CD4-positive, alpha-beta T cell (primary cell): ENCODE measurements around the gene PIKFYVE. TPM values are rescaled to one million over a fixed set of nuclear protein-coding genes. Genes with fewer than 3 reads are reported as not detected.

Experiments
- ATAC-seq: fragments of 200-7000 bp; cut with Tn5 transposase; one replicate; pipeline ENCODE4 v1.10.0; 2022; ENCODE audit warnings: mild to moderate bottlenecking; ENCODE audit not compliant: poor library complexity
- CTCF ChIA-PET: fragments of 350-600 bp; sonication (Branson Sonifier 250); formaldehyde crosslinking; loops from one replicate; lab custom pipeline; 2021; ENCODE audit warnings: antibody characterized with exemption, inconsistent platforms; lab: Charles Lee
- POLR2A ChIA-PET: fragments of 350-600 bp; sonication (Branson Sonifier 250); formaldehyde crosslinking; loops from one replicate; lab custom pipeline; 2021; ENCODE audit warnings: antibody characterized with exemption, inconsistent platforms; lab: Charles Lee
- DNase-seq, 14 experiments: peaks; one replicate each; pipeline ENCODE4 v3.0.0-alpha.2; 2013 to 2020; ENCODE audit warnings: mixed read lengths in 2 of 14
- H3K27ac ChIP-seq, 2 donors: one replicate each; pipeline versions ENCODE4 v1.5.1 to v1.7.0; 2013; ENCODE audit warnings: low read length in 2 of 2, low read depth in 1 of 2, mild to moderate bottlenecking in 1 of 2
- H3K27me3 ChIP-seq, 2 experiments: 1 replicate in 1 of 2; 2 replicates in 1 of 2; pipeline versions ENCODE4 v1.6.1 to v1.7.0; 2013; ENCODE audit warnings: low read length in 2 of 2, control low read depth in 1 of 2, mild to moderate bottlenecking in 1 of 2, moderate library complexity in 1 of 2; ENCODE audit not compliant: insufficient read depth in 2 of 2, control insufficient read depth in 1 of 2
- H3K36me3 ChIP-seq: one replicate; pipeline ENCODE4 v1.6.1; 2013; ENCODE audit warnings: low read length, control low read depth; ENCODE audit not compliant: insufficient read depth
- H3K4me1 ChIP-seq: one replicate; pipeline ENCODE4 v1.6.1; 2013; ENCODE audit warnings: low read length, control low read depth; ENCODE audit not compliant: insufficient read depth
- H3K4me3 ChIP-seq: one replicate; pipeline ENCODE4 v1.5.1; 2013; ENCODE audit warnings: mild to moderate bottlenecking, low read length, moderate library complexity
- H3K9me3 ChIP-seq, 2 experiments: 1 replicate in 1 of 2; 2 replicates in 1 of 2; pipeline versions ENCODE4 v1.6.1 to v1.7.0; 2013; ENCODE audit warnings: low read length in 2 of 2, mild to moderate bottlenecking in 2 of 2, control low read depth in 1 of 2, moderate library complexity in 1 of 2; ENCODE audit not compliant: control insufficient read depth in 1 of 2, insufficient read depth in 1 of 2
- H3K27ac Mint-ChIP-seq: one replicate; pipeline ENCODE4 v1.8.0; 2020; ENCODE audit warnings: mixed read lengths
- H3K27me3 Mint-ChIP-seq: one replicate; pipeline ENCODE4 v1.8.0; 2021; ENCODE audit warnings: mixed read lengths
- H3K36me3 Mint-ChIP-seq: one replicate; pipeline ENCODE4 v1.8.0; 2021; ENCODE audit warnings: low read depth, mixed read lengths
- H3K4me1 Mint-ChIP-seq: one replicate; pipeline ENCODE4 v1.8.0; 2021; ENCODE audit warnings: low read depth, mixed read lengths
- H3K4me3 Mint-ChIP-seq: one replicate; pipeline ENCODE4 v1.8.0; 2020; ENCODE audit warnings: mild to moderate bottlenecking, mixed read lengths
- H3K9me3 Mint-ChIP-seq: one replicate; pipeline ENCODE4 v1.8.0; 2020; ENCODE audit warnings: mixed read lengths
- CTCF ChIP-seq: fragments of 200-600 bp; IDR thresholded peaks from one replicate; pipeline ENCODE4 v1.8.0; 2022; ENCODE audit warnings: antibody characterized with exemption, mild to moderate bottlenecking
- intact Hi-C, 2 experiments: fragments of 100-400 bp; cut with DNase I in 1 of 2; cut with micrococcal nuclease in 1 of 2; formaldehyde crosslinking; loops; one replicate each; pipeline versions ENCODE4 v1.15.1 to v1.9.0; 2023 to 2025; cut with DNase I, micrococcal nuclease
- total RNA-seq, 174 experiments: library from RNA in 2 of 174; stranded (reverse) in 2 of 174; gene quantifications; one replicate each; pipeline ENCODE4 v1.2.3 and lab custom pipeline; 2021 to 2026

The PIKFYVE gene
- total RNA-seq, 2 experiments from 2014 or later: 29.3 to 29.9 TPM

GRCh38 chr2:208268156-208268952 lies 2.3 kb downstream of the PIKFYVE start:
- H3K4me1 ChIP-seq: peaks cover 23% of the 10 kb centered on the region
- DNase-seq (no peak), ATAC-seq (no peak)
- H3K4me1 Mint-ChIP-seq: peaks cover 62% of the 10 kb centered on the region
- H3K9me3 Mint-ChIP-seq: no peaks in the 10 kb centered on the region
- no peaks in the 10 kb centered on the region for H3K27me3 Mint-ChIP-seq
- CTCF ChIA-PET: interaction anchor here (8.8 kb wide), 1 partner anchor 15 kb away, joined by 57 read pairs; the partner anchor contains the start of gene IDH1
- intact Hi-C loops: loop anchor here (5.0 to 10.0 kb wide), 4 partner anchors 91 to 1994 kb away; partner anchors contain the start of genes KANSL1L (in 1 of the 2), METTL21A (in 1 of the 2) and ZDBF2 (in 1 of the 2)
- no peak overlapping the region for H3K4me3 ChIP-seq
- TF ChIP-seq CTCF: no peak
- H3K36me3 Mint-ChIP-seq: peaks cover 54% of the 10 kb centered on the region
- POLR2A ChIA-PET: interaction anchor here (1.2 to 4.1 kb wide), 2 partner anchors 14 kb away, joined by 4 to 51 read pairs; partner anchors contain the start of gene IDH1
- no peaks in the 10 kb centered on the region for H3K9me3 ChIP-seq
- peak overlapping the region; percentile 96 for H3K27ac Mint-ChIP-seq
- no peaks in the 10 kb centered on the region for H3K27me3 ChIP-seq
- H3K4me3 Mint-ChIP-seq: peak overlapping the region; percentile 96
- peaks cover 17% of the 10 kb centered on the region for H3K36me3 ChIP-seq
- no peak overlapping the region for H3K27ac ChIP-seq

- ATAC-seq: no peak
- Mint-ChIP-seq H3K4me1 (peaks cover 59% of the 10 kb centered on the region), H3K27ac (peak overlapping the region; percentile 55), H3K36me3 (peaks cover 61% of the 10 kb centered on the region), H3K27me3 (no peaks in the 10 kb centered on the region), H3K9me3 (no peaks in the 10 kb centered on the region), H3K4me3 (peak overlapping the region; percentile 48)
- H3K27me3 ChIP-seq: no peaks in the 10 kb centered on the region
- peaks cover 25% of the 10 kb centered on the region for H3K36me3 ChIP-seq
- H3K27ac ChIP-seq: no peak overlapping the region
- no peaks in the 10 kb centered on the region for H3K9me3 ChIP-seq
- intact Hi-C loops: loop anchor here (5.0 to 10.0 kb wide), 4 partner anchors 92 to 1994 kb away; partner anchors contain the start of genes KANSL1L (in 1 of the 2), METTL21A (in 1 of the 2) and ZDBF2 (in 1 of the 2)
- no peak for TF ChIP-seq CTCF
- peaks cover 23% of the 10 kb centered on the region for H3K4me1 ChIP-seq
- CTCF ChIA-PET: interaction anchor here (0.5 to 8.8 kb wide), 2 partner anchors 16 to 53 kb away, joined by 3 to 57 read pairs; partner anchors contain the start of gene IDH1
- no peak overlapping the region for H3K4me3 ChIP-seq
- POLR2A ChIA-PET: interaction anchor here (1.2 kb wide), 1 partner anchor 15 kb away, joined by 4 read pairs; the partner anchor contains the start of gene IDH1
- peak in 3 of 14 experiments; percentile 19 to 27 (median 25) for DNase-seq
Measured at GRCh38 chr2:208269091-208269490, 3.0 kb downstream of the PIKFYVE start.

GRCh38 chr2:208274748-208275147 lies 8.7 kb downstream of the PIKFYVE start:
- Mint-ChIP-seq H3K27ac (no peak overlapping the region), H3K4me1 (peaks cover 47% of the 10 kb centered on the region), H3K36me3 (peaks cover 90% of the 10 kb centered on the region), H3K27me3 (no peaks in the 10 kb centered on the region), H3K9me3 (no peaks in the 10 kb centered on the region), H3K4me3 (no peak overlapping the region)
- no peaks in the 10 kb centered on the region for H3K9me3 ChIP-seq
- ATAC-seq (no peak), DNase-seq (no peak)
- H3K4me3 ChIP-seq: no peak overlapping the region
- H3K27ac ChIP-seq: no peak overlapping the region
- CTCF ChIA-PET: no interaction called here
- POLR2A ChIA-PET: interaction anchor here (0.7 to 1.4 kb wide), 2 partner anchors 8 to 745 kb away, joined by 3 to 5 read pairs; partner anchors contain the start of genes CREB1 and PIKFYVE
- TF ChIP-seq CTCF: no peak
- H3K4me1 ChIP-seq: peaks cover under 1% of the 10 kb centered on the region
- intact Hi-C loops: no loop called here
- H3K36me3 ChIP-seq: peaks cover 80% of the 10 kb centered on the region
- no peaks in the 10 kb centered on the region for H3K27me3 ChIP-seq
